CD4-positive, alpha-beta T cell treated with Interferon alpha-2 for 1 hour (primary cell): ENCODE results near the gene ERC1.
"Not testable (repeated sequence)": the region's sequence is repeated elsewhere in the genome, so short reads cannot be mapped to it uniquely, and the experiment has no call there.

Experiments used
- DNase-seq, 2 donors: peaks; one replicate each; pipeline ENCODE4 v3.0.0-alpha.2; 2020 to 2022

ERC1 gene

GRCh38 chr12:989051-989450, 2.0 kb upstream of the ERC1 start:
- DNase-seq, result no peak

- DNase-seq, result peak; percentile 5 to 48
These were observed 1.0 kb upstream of the ERC1 start for GRCh38 chr12:989751-990660.

- DNase-seq, result no peak
These were observed 619 bp downstream of the ERC1 start for GRCh38 chr12:991350-992333.

GRCh38 chr12:992647-993046, 1.6 kb downstream of the ERC1 start:
- DNase-seq, result no peak

GRCh38 chr12:996881-997280, 5.9 kb downstream of the ERC1 start:
- no peak for DNase-seq

GRCh38 chr12:997505-997904, 6.5 kb downstream of the ERC1 start:
- DNase-seq, result no peak

GRCh38 chr12:998020-998874, 7.2 kb downstream of the ERC1 start:
- DNase-seq, result no peak

GRCh38 chr12:999736-1000135, 8.7 kb downstream of the ERC1 start:
- DNase-seq, result not testable (repeated sequence)

GRCh38 chr12:1001507-1001906, 10.5 kb downstream of the ERC1 start:
- DNase-seq, result no peak

- no peak for DNase-seq
These were observed 12.7 kb downstream of the ERC1 start for GRCh38 chr12:1003600-1004271.

- DNase-seq, result no peak
These were observed 15.2 kb downstream of the ERC1 start for GRCh38 chr12:1006255-1006654.

GRCh38 chr12:1007276-1007675, 16.3 kb downstream of the ERC1 start:
- DNase-seq, result no peak

- no peak for DNase-seq
These were observed 17.0 kb downstream of the ERC1 start for GRCh38 chr12:1007994-1008393.

- DNase-seq, result no peak
These were observed 20.1 kb downstream of the ERC1 start for GRCh38 chr12:1011091-1011490.

- DNase-seq, result no peak
These were observed 22.8 kb downstream of the ERC1 start for GRCh38 chr12:1013618-1014489.

- DNase-seq, result no peak
These were observed 28.3 kb downstream of the ERC1 start for GRCh38 chr12:1019283-1019682.

- DNase-seq, result no peak
These were observed 29.4 kb downstream of the ERC1 start for GRCh38 chr12:1020389-1020788.

- no peak for DNase-seq
These were observed 31.3 kb downstream of the ERC1 start for GRCh38 chr12:1022032-1022970.

- no peak for DNase-seq
These were observed 39.8 kb downstream of the ERC1 start for GRCh38 chr12:1030779-1031178.

- DNase-seq, result no peak
These were observed 43.2 kb downstream of the ERC1 start for GRCh38 chr12:1034243-1034642.
